Activated CD4-positive, alpha-beta T cell treated with anti-CD3 and anti-CD28 coated beads for 48 hours (primary cell): Measurements from ENCODE around the gene MPL.

Experiments
- DNase-seq: peaks from one replicate; pipeline ENCODE4 v3.0.0-alpha.2; 2020

Gene MPL

GRCh38 chr1:43337588-43337987 lies at the start of gene MPL:
Gene MPL (plus strand): TSS chr1:43337818. CDS start chr1:43337849, 31 bp downstream.
- DNase-seq, result no peak

- DNase-seq, result no peak
Observed at GRCh38 chr1:43288058-43288784, 49.4 kb upstream of the MPL start.

- DNase-seq, result no peak
Observed at GRCh38 chr1:43288785-43289706, 48.6 kb upstream of the MPL start.

- no peak for DNase-seq
Observed at GRCh38 chr1:43292216-43292615, 45.4 kb upstream of the MPL start.

GRCh38 chr1:43292679-43293078 lies 44.9 kb upstream of the MPL start:
- no peak for DNase-seq

GRCh38 chr1:43293176-43293575 lies 44.4 kb upstream of the MPL start:
- no peak for DNase-seq

GRCh38 chr1:43293896-43294760 lies 43.5 kb upstream of the MPL start:
- no peak for DNase-seq

GRCh38 chr1:43294761-43295160 lies 42.9 kb upstream of the MPL start:
- DNase-seq, result no peak

GRCh38 chr1:43296207-43296606 lies 41.4 kb upstream of the MPL start:
- no peak for DNase-seq

GRCh38 chr1:43298055-43298454 lies 39.6 kb upstream of the MPL start:
- no peak for DNase-seq

GRCh38 chr1:43299101-43299500 lies 38.5 kb upstream of the MPL start:
- DNase-seq, result no peak

GRCh38 chr1:43300378-43301094 lies 37.1 kb upstream of the MPL start, which contains the start of gene TIE1:
Gene TIE1 (plus strand): TSS chr1:43300982. CDS start chr1:43301072, 90 bp downstream.
- no peak for DNase-seq

- no peak for DNase-seq
Observed at GRCh38 chr1:43302201-43302600, 35.4 kb upstream of the MPL start.

GRCh38 chr1:43302721-43303470 lies 34.7 kb upstream of the MPL start:
- no peak for DNase-seq

- DNase-seq, result no peak
Observed at GRCh38 chr1:43303471-43304313, 33.9 kb upstream of the MPL start.

- DNase-seq, result no peak
Observed at GRCh38 chr1:43304314-43304681, 33.3 kb upstream of the MPL start.

GRCh38 chr1:43304771-43305300 lies 32.8 kb upstream of the MPL start:
- DNase-seq, result no peak

- DNase-seq, result no peak
Observed at GRCh38 chr1:43305461-43305860, 32.2 kb upstream of the MPL start.

- no peak for DNase-seq
Observed at GRCh38 chr1:43305926-43306687, 31.5 kb upstream of the MPL start.
